ENCODE measurements around the gene HDAC3.

DNA sequence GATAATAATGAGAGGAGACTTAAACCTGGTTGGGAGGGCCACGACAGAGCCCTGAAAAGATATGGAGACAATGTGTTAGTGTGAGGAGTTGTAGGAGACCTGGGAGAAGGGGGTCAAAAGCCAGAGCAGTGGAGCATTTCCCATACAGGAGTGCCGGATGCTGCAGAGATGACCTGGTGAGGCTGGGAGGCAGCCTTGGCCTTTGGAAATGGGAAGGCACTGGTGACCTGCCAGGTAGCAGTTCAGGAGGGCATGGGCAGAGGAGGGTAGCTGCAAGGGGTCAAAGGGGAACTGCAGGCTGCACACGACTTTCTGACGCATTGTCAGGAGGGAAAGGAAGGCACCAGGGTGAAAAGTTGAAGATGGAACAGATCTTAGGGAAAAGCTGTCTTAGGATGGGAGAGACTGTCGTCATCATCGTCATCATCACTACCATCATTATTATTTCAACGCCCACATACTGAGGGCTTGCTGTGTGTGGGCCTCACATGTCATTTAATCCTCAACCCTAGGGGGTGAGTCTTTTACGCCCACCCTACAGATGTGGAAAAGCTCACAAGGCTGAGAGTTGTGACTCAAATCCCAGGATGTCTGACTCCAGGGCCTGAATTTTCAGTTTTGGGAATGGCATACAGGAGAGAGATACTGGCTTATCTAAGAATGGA, 32.1 kb upstream of the HDAC3 start:
- no peak for TF ChIP-seq POLR2A (IDR thresholded peaks at IDR 0.05)
- TF ChIP-seq, protein P1, sequence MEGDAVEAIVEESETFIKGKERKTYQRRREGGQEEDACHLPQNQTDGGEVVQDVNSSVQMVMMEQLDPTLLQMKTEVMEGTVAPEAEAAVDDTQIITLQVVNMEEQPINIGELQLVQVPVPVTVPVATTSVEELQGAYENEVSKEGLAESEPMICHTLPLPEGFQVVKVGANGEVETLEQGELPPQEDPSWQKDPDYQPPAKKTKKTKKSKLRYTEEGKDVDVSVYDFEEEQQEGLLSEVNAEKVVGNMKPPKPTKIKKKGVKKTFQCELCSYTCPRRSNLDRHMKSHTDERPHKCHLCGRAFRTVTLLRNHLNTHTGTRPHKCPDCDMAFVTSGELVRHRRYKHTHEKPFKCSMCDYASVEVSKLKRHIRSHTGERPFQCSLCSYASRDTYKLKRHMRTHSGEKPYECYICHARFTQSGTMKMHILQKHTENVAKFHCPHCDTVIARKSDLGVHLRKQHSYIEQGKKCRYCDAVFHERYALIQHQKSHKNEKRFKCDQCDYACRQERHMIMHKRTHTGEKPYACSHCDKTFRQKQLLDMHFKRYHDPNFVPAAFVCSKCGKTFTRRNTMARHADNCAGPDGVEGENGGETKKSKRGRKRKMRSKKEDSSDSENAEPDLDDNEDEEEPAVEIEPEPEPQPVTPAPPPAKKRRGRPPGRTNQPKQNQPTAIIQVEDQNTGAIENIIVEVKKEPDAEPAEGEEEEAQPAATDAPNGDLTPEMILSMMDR (IDR thresholded peaks at IDR 0.05): no peak
